NB4 (cell line): ENCODE data around the gene KLK15.

ENCODE experiments used
- DNase-seq: peaks from one replicate; pipeline ENCODE4 v3.0.0; 2010; ENCODE audit warnings: low read depth
- H3K4me3 ChIP-seq: one replicate; pipeline ENCODE4 v1.5.1; 2011; ENCODE audit warnings: mild to moderate bottlenecking, low read depth, low read length, moderate library complexity
- MYC ChIP-seq: IDR thresholded peaks from 2 replicates; pipeline ENCODE4 v1.6.1; 2011; ENCODE audit warnings: low read depth, low read length
- POLR2A ChIP-seq: IDR thresholded peaks from 2 replicates; pipeline ENCODE4 v1.6.1; 2011; ENCODE audit warnings: mild to moderate bottlenecking; ENCODE audit not compliant: insufficient read length; ENCODE audit errors: extremely low read depth
- TF ChIP-seq, protein P1 (sequence below): IDR thresholded peaks from 2 replicates; pipeline ENCODE4 v1.6.1; 2011; ENCODE audit warnings: low read depth, low read length
- TF ChIP-seq, protein P2 (sequence below): IDR thresholded peaks from one replicate; pipeline ENCODE4 v1.5.1; 2012; ENCODE audit warnings: low read depth, low read length

Gene KLK15

DNA sequence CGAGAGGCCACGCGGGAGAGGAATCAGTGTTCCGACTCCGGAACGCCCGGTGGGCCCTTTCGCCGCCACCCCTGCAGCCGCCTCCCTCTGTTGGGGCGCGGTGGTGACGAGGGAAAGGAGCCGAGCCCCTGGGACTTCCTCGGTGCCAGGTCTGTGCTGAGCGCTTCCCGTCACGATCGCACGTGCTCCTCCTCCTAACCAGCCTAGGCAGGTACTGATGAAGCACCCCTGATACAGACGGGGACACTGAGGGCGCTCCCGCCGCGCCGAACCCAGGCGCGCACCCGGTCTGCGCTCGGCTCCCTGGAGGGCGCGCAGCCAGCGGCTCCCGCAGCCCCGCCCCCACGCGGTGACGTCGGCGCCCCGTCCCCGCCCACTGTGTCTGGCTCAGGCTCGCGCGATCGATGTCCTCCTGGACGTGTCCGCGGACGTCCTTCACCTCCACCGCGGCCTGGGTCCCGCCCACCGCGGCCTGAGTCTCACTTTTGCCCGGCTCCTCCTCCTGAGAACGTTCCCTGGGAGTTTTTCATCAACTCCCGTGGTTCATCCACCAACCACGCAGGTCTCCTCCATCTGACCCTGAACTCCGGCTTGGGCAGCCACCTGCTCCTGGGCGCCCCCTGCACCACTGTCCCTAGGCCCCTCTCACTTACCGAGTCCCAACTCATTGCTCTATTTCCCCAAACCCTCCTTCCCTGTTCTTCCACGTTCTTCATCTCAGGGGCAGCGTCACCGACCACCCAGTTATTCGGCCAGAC, 2.6 kb upstream of the KLK15 start:
- TF ChIP-seq MYC, result no peak
- TF ChIP-seq, protein P1, sequence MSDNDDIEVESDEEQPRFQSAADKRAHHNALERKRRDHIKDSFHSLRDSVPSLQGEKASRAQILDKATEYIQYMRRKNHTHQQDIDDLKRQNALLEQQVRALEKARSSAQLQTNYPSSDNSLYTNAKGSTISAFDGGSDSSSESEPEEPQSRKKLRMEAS, result no peak
- TF ChIP-seq, protein P2, sequence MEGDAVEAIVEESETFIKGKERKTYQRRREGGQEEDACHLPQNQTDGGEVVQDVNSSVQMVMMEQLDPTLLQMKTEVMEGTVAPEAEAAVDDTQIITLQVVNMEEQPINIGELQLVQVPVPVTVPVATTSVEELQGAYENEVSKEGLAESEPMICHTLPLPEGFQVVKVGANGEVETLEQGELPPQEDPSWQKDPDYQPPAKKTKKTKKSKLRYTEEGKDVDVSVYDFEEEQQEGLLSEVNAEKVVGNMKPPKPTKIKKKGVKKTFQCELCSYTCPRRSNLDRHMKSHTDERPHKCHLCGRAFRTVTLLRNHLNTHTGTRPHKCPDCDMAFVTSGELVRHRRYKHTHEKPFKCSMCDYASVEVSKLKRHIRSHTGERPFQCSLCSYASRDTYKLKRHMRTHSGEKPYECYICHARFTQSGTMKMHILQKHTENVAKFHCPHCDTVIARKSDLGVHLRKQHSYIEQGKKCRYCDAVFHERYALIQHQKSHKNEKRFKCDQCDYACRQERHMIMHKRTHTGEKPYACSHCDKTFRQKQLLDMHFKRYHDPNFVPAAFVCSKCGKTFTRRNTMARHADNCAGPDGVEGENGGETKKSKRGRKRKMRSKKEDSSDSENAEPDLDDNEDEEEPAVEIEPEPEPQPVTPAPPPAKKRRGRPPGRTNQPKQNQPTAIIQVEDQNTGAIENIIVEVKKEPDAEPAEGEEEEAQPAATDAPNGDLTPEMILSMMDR, result no peak
- DNase-seq, result peak; percentile 29

DNA sequence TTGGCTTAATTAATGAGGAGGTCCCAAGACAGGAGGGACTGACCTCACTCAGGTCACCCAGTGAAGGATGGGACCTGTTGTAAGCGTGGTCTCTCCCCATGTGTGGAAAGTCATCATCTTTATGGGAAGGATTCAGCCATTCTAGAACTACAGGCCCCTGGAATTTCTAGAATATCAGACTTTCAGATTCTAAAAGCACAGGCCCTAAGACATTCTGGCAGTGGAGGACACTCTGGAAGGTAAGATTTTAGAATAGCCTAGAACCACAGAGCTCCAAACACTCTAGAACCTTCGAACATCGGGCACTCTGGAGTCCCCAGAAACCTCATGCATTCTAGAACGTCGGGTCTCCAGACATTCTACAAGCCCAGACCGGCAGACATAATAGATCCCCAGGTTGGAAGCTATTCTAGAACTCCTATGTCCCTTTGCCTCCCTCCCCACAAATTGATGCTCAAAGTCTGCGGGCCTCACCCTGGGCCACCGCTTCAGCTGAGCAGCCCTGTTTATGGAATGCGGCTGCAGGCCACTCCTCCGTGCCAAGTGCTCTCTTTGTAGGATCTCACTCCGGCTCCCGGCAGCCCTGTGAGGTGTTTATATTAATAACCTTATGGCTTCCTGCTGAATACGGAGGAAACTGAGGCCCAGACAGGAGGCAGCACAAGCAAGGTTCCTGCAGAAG, 1.9 kb upstream of the KLK15 start:
- no peak overlapping the region for H3K4me3 ChIP-seq
- DNase-seq, result no peak
- TF ChIP-seq MYC (no peak), POLR2A (no peak)
- TF ChIP-seq, protein P2, result no peak
- TF ChIP-seq, protein P1, result no peak

More for the DNA sequence above, 2.6 kb upstream of the KLK15 start:
- no peak overlapping the region for H3K4me3 ChIP-seq

DNA sequence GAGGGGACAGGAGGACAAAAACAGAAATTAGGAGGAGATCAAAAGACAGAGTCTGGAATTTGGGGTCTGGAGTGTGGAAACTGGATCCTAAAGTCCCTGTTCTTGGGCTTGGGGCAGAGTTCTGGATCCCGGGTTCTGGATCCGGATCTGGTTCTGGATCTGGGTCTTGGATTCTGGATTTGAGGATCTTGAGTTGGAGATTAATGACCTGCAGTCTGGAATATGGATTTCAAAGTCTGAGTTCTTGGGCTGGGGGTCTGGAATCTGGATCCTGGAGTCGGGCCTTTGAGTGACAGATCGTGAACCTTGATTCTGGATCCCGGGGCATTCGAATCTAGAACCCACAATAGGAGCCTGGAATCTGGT, 411 bp upstream of the KLK15 start:
- DNase-seq, result no peak
- H3K4me3 ChIP-seq, result no peak overlapping the region
- TF ChIP-seq, protein P1, result no peak
- no peak for TF ChIP-seq MYC
- TF ChIP-seq POLR2A, result no peak
- TF ChIP-seq, protein P2, result no peak

DNA sequence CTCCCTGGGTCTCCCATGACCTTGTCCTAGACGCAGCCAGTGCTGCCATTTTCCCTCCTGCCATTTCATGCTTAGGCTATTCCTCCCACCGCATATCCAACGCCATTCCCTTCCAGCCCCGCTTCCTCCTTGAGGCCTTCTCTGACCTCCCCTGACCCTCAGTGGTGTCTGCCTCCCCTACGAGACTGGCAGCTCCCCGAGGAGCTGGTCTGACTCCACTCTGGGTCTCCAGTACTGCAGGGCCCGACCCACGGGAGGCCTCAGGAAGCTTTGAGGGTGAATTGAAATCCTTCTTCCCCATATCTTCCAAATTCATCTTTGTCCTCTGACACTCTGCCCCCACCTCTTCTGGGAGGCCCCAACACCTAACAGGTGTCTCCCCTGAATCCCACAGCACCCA, 708 bp downstream of the KLK15 start:
- DNase-seq, result no peak
- H3K4me3 ChIP-seq, result no peak overlapping the region
- TF ChIP-seq MYC (no peak), POLR2A (no peak)
- TF ChIP-seq, protein P1, result no peak
- TF ChIP-seq, protein P2, result no peak

DNA sequence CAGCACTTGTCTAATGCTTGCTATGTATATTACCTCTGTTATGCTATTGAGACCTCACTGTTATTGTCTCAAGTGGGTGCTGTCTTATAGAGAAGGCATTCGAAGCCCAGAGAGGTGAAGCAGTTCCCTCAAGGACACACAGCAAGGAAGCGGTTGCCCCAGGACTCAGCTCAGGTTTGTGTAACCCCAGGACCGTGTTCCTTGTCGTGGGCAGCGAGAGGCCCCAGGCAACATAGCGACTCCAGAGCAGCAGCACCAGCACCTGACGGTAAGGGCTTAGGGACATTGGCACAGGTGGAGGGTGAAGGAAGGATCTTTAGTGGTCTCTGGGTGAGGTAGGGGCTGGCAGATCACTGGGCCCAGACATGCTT, 2.4 kb downstream of the KLK15 start:
- H3K4me3 ChIP-seq, result no peak overlapping the region
- no peak for DNase-seq
- TF ChIP-seq MYC (no peak), POLR2A (no peak)
- TF ChIP-seq, protein P2, result no peak
- TF ChIP-seq, protein P1, result no peak
